Ovary (tissue), 9 donors: Measurements from ENCODE around the gene TRMT61A. TPM values are rescaled to one million over a fixed set of nuclear protein-coding genes. Genes with fewer than 3 reads are reported as not detected.

Source experiments
- DNase-seq, 5 donors: peaks; one replicate each; pipeline ENCODE4 v3.0.0-alpha.2; 2019 to 2020
- H3K27ac ChIP-seq, 2 donors: fragments of 200-600 bp; one replicate each; pipeline versions ENCODE4 v1.5.1 to v1.8.0; 2019 to 2022
- H3K27me3 ChIP-seq: fragments of 200-600 bp; one replicate; pipeline ENCODE4 v1.8.0; 2022
- H3K36me3 ChIP-seq: fragments of 200-600 bp; sonication (generic); one replicate; pipeline ENCODE4 v1.5.1; 2019
- H3K4me1 ChIP-seq: one replicate; pipeline ENCODE4 v1.8.1; 2013; ENCODE audit warnings: mild to moderate bottlenecking, moderate library complexity; ENCODE audit not compliant: insufficient read depth
- H3K4me3 ChIP-seq: fragments of 200-600 bp; sonication (generic); one replicate; pipeline ENCODE4 v1.5.1; 2017
- H3K9me3 ChIP-seq, 2 donors: fragments of 200-600 bp in 1 of 2; sonication (generic) in 1 of 2; one replicate each; pipeline versions ENCODE4 v1.5.1 to v1.8.1; 2013 to 2019; ENCODE audit warnings: mild to moderate bottlenecking in 1 of 2, moderate library complexity in 1 of 2
- CTCF ChIP-seq, 3 donors: fragments of 450-650 bp in 2 of 3; fragments of 200-600 bp in 1 of 3; IDR thresholded peaks; one replicate each; pipeline versions ENCODE4 v1.5.1 to v1.8.0; 2016 to 2022; ENCODE audit warnings: antibody characterized with exemption in 3 of 3, mild to moderate bottlenecking in 1 of 3
- EP300 ChIP-seq: sonication (generic); formaldehyde crosslinking; IDR thresholded peaks from one replicate; pipeline ENCODE4 v1.6.1; 2017; ENCODE audit warnings: antibody characterized with exemption
- POLR2A ChIP-seq: fragments of 450-650 bp; IDR thresholded peaks from one replicate; pipeline ENCODE4 v1.6.1; 2017; ENCODE audit warnings: antibody characterized with exemption, mild to moderate bottlenecking, moderate library complexity
- WGBS, 3 donors: extraction: QIAGEN DNeasy Blood & Tissue Kit in 1 of 3; methylation state at CpG; one replicate each; pipeline versions ENCODE4 v1.1.5 to v1.1.7; 2013 to 2017; 5-methylcytosine and 5-hydroxymethylcytosine counted together
- intact Hi-C, 4 donors: fragments of 100-400 bp; cut with DNase I; formaldehyde crosslinking; loops; one replicate each; pipeline versions ENCODE4 v1.11.0 to v1.15.1; 2022 to 2023
- polyA plus RNA-seq, 2 donors: library from polyadenylated mRNA; stranded (reverse); fragments of 200-250 nt in 1 of 2; fragments of 350-450 nt in 1 of 2; fragmentation: Illumina TruSeq in 1 of 2; extraction: RNeasy Lipid Tissue Mini Kit (QIAGEN cat#74804) in 1 of 2; gene quantifications; one replicate each; pipeline ENCODE4 v1.2.3, GENCODE V29; 2013 to 2014
- total RNA-seq, 7 donors: library from RNA; depleted of rRNA in 2 of 7; stranded (reverse); fragments of >200 nt in 2 of 7; fragmentation: NEBNext Ultra II Directional in 3 of 7; extraction: Animal tissue kit (Norgen Biotek cat#: 25700) in 3 of 7; gene quantifications; one replicate each; pipeline versions ENCODE4 v1.1.0 to v1.2.4, GENCODE V29; 2016 to 2023
- donor health status: DM: no; HTN: no; CAD: no; lungs with moderate emphysema.
- donor health status: DM: no; HTN: no; CAD: no.
- donor health status: Bipolar disorder and iron deficiency.
- donor health status: DM: yes; HTN: yes; CAD: no.
- donor health status: DM: no; HTN: no; CAD: no.
- donor health status: DM: yes; HTN: yes; CAD: no.

The TRMT61A gene
- total and polyA plus RNA-seq, 9 donors = 0.62 to 20.9 (median 12.8) TPM

- peak in 1 of 5 donors; percentile 34 for DNase-seq
- Histone ChIP-seq H3K27ac (peak overlapping the region; percentile 94 to 98), H3K27me3 (no peaks in the 10 kb centered on the region), H3K4me1 (peaks cover 9% of the 10 kb centered on the region), H3K4me3 (peak overlapping the region; percentile 93), H3K9me3 (no peaks in the 10 kb centered on the region), H3K36me3 (no peaks in the 10 kb centered on the region)
- intact Hi-C loops = loop anchor here in 1 of 4 donors (10.0 kb wide), 1 partner anchor 63 kb away; the partner anchor contains the start of gene KLC1
- no peak for TF ChIP-seq POLR2A
- TF ChIP-seq EP300 = no peak
- TF ChIP-seq CTCF (IDR thresholded peaks at IDR 0.05) = no peak
- WGBS, 3 donors = 6 to 8% (median 6%) methylated on average over 36 of the region's 36 CpGs
Measured at GRCh38 chr14:103561381-103562178, 32.6 kb downstream of the TRMT61A start.

- Histone ChIP-seq H3K9me3 (no peaks in the 10 kb centered on the region), H3K36me3 (no peaks in the 10 kb centered on the region), H3K4me1 (peaks cover 9% of the 10 kb centered on the region), H3K27ac (peak overlapping the region; percentile 94 to 98), H3K27me3 (no peaks in the 10 kb centered on the region), H3K4me3 (peak overlapping the region; percentile 93)
- peak in 1 of 5 donors; percentile 52 for DNase-seq
- intact Hi-C loops = loop anchor here in 1 of 4 donors (10.0 kb wide), 1 partner anchor 63 kb away; the partner anchor contains the start of gene KLC1
- no peak for TF ChIP-seq EP300
- no peak for TF ChIP-seq POLR2A
- no peak for TF ChIP-seq CTCF (IDR thresholded peaks at IDR 0.05)
- WGBS, 3 donors = 0% methylated on average over 9 to 25 of the region's 25 CpGs
Measured at GRCh38 chr14:103562179-103562428, 33.1 kb downstream of the TRMT61A start.

DNA sequence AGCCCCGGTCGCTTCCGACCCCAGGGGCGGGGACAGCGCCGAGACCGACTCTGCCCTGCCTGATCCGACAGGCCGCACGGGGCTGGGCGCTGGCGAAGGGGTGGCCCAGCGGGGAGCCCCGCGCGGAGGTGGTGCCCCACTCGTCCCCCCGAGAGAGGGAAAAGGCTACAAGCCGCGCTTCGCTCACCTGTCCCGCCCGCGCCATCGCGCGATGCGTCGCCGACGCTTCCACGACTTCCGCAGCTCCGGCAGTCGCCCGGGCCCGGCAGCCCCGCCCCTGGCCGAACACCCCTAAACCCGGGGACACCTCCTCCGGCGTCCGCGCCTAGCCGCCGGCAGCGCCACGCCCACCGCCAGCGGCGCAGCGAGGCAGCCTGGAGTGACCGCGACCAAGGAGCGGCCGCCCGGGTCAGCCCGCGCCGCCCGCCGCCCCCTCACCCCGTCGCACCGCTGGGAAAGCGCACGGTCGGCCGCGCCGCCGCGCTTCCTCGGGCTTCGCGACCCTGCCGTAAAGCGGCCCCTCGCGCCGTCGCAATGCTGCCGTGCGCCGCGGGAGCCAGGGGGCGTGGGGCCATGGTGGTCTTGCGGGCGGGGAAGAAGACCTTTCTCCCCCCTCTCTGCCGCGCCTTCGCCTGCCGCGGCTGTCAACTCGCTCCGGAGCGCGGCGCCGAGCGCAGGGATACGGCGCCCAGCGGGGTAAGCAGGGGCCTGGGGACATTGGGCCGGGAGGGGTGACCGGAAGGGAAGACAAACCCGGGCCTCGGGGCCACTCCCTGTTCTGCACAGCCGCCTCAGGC, 33.6 kb downstream of the TRMT61A start, which contains the start of the genes BAG5 and COA8:
BAG5 (minus strand) TSS at position 229 of the 797 bp plus-strand sequence. CDS start 1,493 bp downstream, outside the sequence.
COA8 (plus strand) TSS at position 532 of the 797 bp plus-strand sequence; CDS start at position 574, 42 bp downstream.
- peak; percentile 78 to 90 (median 85) for DNase-seq
- TF ChIP-seq CTCF (IDR thresholded peaks at IDR 0.05) (peak in 1 of 3 donors; percentile 22), POLR2A (peak; percentile 57), EP300 (no peak)
- 0% methylated on average over 38 to 109 of the region's 109 CpGs for WGBS, 3 donors
- Histone ChIP-seq H3K27me3 (no peaks in the 10 kb centered on the region), H3K4me3 (peak within 1 kb of the TSS; percentile 93), H3K27ac (peak within 1 kb of the TSS; percentile 94 to 98), H3K4me1 (peaks cover 8% of the 10 kb centered on the region), H3K9me3 (no peaks in the 10 kb centered on the region), H3K36me3 (no peaks in the 10 kb centered on the region)
- intact Hi-C loops = loop anchor here in 1 of 4 donors (10.0 kb wide), 1 partner anchor 62 kb away; the partner anchor contains the start of gene KLC1

DNA sequence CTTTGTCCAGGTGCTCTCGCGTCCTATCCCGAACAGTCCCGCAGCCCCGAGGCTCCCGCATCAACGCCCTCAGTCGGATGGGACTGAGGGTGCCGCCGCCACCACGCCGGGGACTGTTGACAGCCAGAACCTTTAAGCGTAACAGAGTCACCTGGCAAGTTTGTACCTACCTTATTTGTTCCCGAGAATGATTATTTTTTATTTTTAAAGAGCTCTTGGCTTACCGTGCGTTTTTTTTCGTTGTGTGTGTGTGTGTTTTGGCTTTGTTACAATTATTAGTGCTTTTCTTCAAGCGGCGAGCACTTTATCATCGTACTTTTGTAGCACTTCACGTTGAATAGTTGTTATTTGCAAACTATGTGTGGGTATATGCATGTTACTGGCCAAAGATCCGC, 34.2 kb downstream of the TRMT61A start:
- no peak for DNase-seq
- Histone ChIP-seq H3K27ac (peak overlapping the region in 1 of 2 donors; percentile 94), H3K9me3 (no peaks in the 10 kb centered on the region), H3K4me1 (peaks cover 8% of the 10 kb centered on the region), H3K4me3 (peak overlapping the region; percentile 93), H3K27me3 (no peaks in the 10 kb centered on the region), H3K36me3 (no peaks in the 10 kb centered on the region)
- intact Hi-C loops = loop anchor here in 1 of 4 donors (10.0 kb wide), 1 partner anchor 62 kb away; the partner anchor contains the start of gene KLC1
- WGBS, 3 donors = 0 to 1% (median 0%) methylated on average over 22 of the region's 22 CpGs
- TF ChIP-seq CTCF (IDR thresholded peaks at IDR 0.05) = no peak
- no peak for TF ChIP-seq POLR2A
- no peak for TF ChIP-seq EP300
